Mesendoderm (in vitro differentiated cells): ENCODE measurements around the gene KLHL29.

Source experiments
- DNase-seq: peaks from one replicate; pipeline ENCODE4 v3.0.0; 2013
- H2AK5ac ChIP-seq: 2 replicates; pipeline ENCODE4 v1.6.1; 2013; ENCODE audit warnings: low read length, inconsistent platforms
- H2BK120ac ChIP-seq: 2 replicates; pipeline ENCODE4 v1.6.1; 2013; ENCODE audit warnings: low read depth, mild to moderate bottlenecking, low read length, moderate library complexity, mixed read lengths
- H2BK15ac ChIP-seq: replicated peaks from 2 replicates; pipeline ENCODE4 v1.6.1; 2013; ENCODE audit warnings: low read depth, mild to moderate bottlenecking, moderate library complexity
- H2BK5ac ChIP-seq: 2 replicates; pipeline ENCODE4 v1.6.1; 2013; ENCODE audit warnings: low read length, inconsistent platforms
- H3K18ac ChIP-seq: 2 replicates; pipeline ENCODE4 v1.6.1; 2013; ENCODE audit warnings: mild to moderate bottlenecking, low read length, mixed read lengths
- H3K23ac ChIP-seq: one replicate; pipeline ENCODE4 v1.6.1; 2013; ENCODE audit warnings: low read length
- H3K27ac ChIP-seq: 2 replicates; pipeline ENCODE4 v1.5.1; 2013; ENCODE audit warnings: low read depth, mild to moderate bottlenecking, inconsistent platforms, low read length, moderate library complexity
- H3K27me3 ChIP-seq: 2 replicates; pipeline ENCODE4 v1.6.1; 2013; ENCODE audit warnings: low read length, control low read depth, mild to moderate bottlenecking, inconsistent platforms; ENCODE audit not compliant: insufficient read depth, poor library complexity
- H3K36me3 ChIP-seq: 2 replicates; pipeline ENCODE4 v1.6.1; 2013; ENCODE audit warnings: low read length, inconsistent platforms; ENCODE audit not compliant: control insufficient read depth, insufficient read depth
- H3K4ac ChIP-seq: one replicate; pipeline ENCODE4 v1.6.1; 2013; ENCODE audit warnings: low read depth, mild to moderate bottlenecking, low read length, moderate library complexity
- H3K4me1 ChIP-seq: 2 replicates; pipeline ENCODE4 v1.6.1; 2013; ENCODE audit warnings: low read depth, low read length, inconsistent platforms; ENCODE audit not compliant: control insufficient read depth
- H3K4me2 ChIP-seq: 2 replicates; pipeline ENCODE4 v1.6.1; 2013; ENCODE audit warnings: low read length
- H3K4me3 ChIP-seq: 2 replicates; pipeline ENCODE4 v1.5.1; 2013; ENCODE audit warnings: mild to moderate bottlenecking, low read length
- H3K56ac ChIP-seq: one replicate; pipeline ENCODE4 v1.6.1; 2013; ENCODE audit warnings: low read length
- H3K79me1 ChIP-seq: 2 replicates; pipeline ENCODE4 v1.6.1; 2013; ENCODE audit warnings: low read length, inconsistent platforms
- H3K79me2 ChIP-seq: 2 replicates; pipeline ENCODE4 v1.6.1; 2013; ENCODE audit warnings: mild to moderate bottlenecking, low read length; ENCODE audit not compliant: control insufficient read depth, insufficient read depth
- H3K9ac ChIP-seq: 2 replicates; pipeline ENCODE4 v1.6.1; 2013; ENCODE audit warnings: low read length, inconsistent platforms
- H4K5ac ChIP-seq: one replicate; pipeline ENCODE4 v1.6.1; 2013; ENCODE audit warnings: low read length
- H4K8ac ChIP-seq: one replicate; pipeline ENCODE4 v1.6.1; 2013; ENCODE audit warnings: low read depth, mild to moderate bottlenecking, control low read depth, low read length, moderate library complexity
- WGBS: extraction: QIAGEN DNeasy Blood & Tissue Kit; methylation state at CpG from one replicate; pipeline ENCODE4 v1.1.7; 2013; ENCODE audit warnings: low lambda C conversion rate, missing lambda C conversion rate; ENCODE audit not compliant: insufficient coverage; ENCODE audit errors: extremely low coverage; 5-methylcytosine and 5-hydroxymethylcytosine counted together

KLHL29 gene

DNA sequence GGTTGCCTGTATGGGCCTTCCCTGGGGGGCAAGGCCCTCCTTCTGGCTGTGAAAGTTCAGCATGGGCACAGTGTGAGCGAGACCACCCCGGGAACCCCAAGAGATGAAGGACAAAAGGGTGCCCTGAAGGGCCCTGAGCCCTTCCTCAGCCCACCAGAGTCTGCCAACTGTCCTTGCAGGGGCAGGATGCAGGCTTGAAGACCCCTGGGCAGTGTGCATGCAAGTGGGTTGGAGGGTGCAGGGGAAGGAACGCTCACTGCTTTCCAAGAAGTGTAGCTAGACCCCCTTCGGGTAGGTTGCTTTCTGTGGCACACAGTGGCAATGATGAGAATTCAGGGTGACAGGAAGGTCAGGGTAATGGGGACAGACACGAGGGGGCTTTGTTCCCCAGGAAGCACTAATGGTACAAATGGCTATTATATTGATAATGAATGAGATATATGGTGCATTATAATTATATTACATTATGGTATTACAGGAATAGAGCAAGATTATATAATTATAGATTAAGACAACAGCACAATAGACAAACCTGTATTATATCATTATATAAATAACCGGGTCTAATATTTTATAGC, 313.2 kb downstream of the KLHL29 start:
- no peak overlapping the region for H4K8ac ChIP-seq
- no peak for DNase-seq
- H3K23ac ChIP-seq, result no peak overlapping the region
- H3K4me3 ChIP-seq, result no peak overlapping the region
- H2BK15ac ChIP-seq, result no peak overlapping the region
- H3K9ac ChIP-seq, result no peak overlapping the region
- no peak overlapping the region for H3K56ac ChIP-seq
- H3K27ac ChIP-seq, result no peak overlapping the region
- no peaks in the 10 kb centered on the region for H3K79me2 ChIP-seq
- H3K4me2 ChIP-seq, result no peak overlapping the region
- H2BK5ac ChIP-seq, result no peak overlapping the region
- H3K27me3 ChIP-seq, result no peaks in the 10 kb centered on the region
- no peak overlapping the region for H3K4ac ChIP-seq
- no peak overlapping the region for H2BK120ac ChIP-seq
- no peaks in the 10 kb centered on the region for H3K79me1 ChIP-seq
- H4K5ac ChIP-seq, result no peak overlapping the region
- H3K4me1 ChIP-seq, result no peaks in the 10 kb centered on the region
- WGBS, result no CpG with 5 or more reads among the region's 6 CpGs
- H2AK5ac ChIP-seq, result no peak overlapping the region
- H3K18ac ChIP-seq, result no peak overlapping the region
- H3K36me3 ChIP-seq, result no peaks in the 10 kb centered on the region

DNA sequence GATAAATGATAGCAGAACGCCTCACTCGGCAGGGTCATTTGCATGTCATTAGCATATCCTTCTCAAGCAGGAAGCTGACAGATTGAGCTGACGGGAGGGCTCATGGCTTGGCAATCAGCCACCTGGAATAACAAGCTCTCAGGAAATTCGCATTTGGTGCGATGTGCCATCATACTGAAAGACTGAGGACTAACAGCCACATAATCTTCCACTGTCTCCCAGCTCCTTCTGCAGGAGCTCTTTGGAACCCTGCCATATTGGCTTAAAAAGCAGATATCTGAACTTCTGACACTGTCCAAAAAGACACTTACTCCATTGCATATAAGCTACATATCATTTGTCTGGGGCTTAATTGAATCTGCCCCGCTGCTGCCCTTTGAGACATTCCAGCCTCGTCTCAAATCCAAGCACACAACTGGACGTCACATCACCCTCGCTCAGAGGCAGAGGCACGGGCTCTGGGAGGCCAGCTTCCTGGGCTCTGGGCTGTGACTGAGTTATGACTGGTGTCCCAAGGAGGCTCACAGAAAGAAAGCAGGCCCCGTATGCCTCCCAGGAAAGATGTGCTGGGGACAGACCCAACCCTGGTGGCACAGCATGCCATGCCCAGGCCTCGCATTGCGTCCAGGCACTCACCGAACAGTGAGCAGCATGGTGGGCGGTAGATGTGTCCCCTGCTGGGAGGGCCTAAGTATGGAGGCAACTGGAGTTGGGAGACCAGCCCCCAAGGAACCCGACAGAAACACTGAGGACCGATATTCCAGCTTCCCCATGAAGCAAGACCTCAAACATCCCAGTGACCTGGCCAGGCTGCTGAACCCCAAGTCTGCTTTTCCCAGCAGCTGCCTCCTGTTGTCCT, 314.0 kb downstream of the KLHL29 start:
- no CpG with 5 or more reads among the region's 17 CpGs for WGBS
- Histone ChIP-seq H2BK5ac (no peak overlapping the region), H4K5ac (no peak overlapping the region), H3K9ac (no peak overlapping the region), H3K18ac (no peak overlapping the region), H2BK120ac (no peak overlapping the region), H3K56ac (no peak overlapping the region), H3K4ac (no peak overlapping the region), H4K8ac (no peak overlapping the region), H3K27ac (no peak overlapping the region), H3K36me3 (no peaks in the 10 kb centered on the region), H3K79me1 (no peaks in the 10 kb centered on the region), H3K23ac (no peak overlapping the region), H3K27me3 (no peaks in the 10 kb centered on the region), H3K4me3 (no peak overlapping the region), H2AK5ac (no peak overlapping the region), H3K4me2 (no peak overlapping the region), H3K79me2 (no peaks in the 10 kb centered on the region), H2BK15ac (no peak overlapping the region), H3K4me1 (no peaks in the 10 kb centered on the region)
- peak; percentile 29 for DNase-seq

DNA sequence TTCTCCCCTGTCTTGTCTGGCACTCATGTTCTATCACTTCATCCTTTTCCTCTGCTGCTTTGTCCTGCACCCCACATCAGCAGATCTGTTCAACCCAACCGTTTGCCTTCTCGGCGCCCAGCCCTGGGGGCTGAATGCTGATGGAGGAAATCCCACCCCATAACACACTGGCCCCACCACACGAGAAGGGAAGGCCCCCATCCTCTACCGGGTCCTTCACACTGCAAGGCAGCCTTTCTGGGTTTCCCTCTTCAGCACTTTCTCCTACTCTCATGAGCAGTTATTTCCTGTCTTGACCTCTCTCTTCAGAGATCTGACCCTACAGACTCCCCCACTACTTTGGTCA, 314.6 kb downstream of the KLHL29 start:
- no peak overlapping the region for H3K23ac ChIP-seq
- no peak overlapping the region for H3K4me3 ChIP-seq
- WGBS, result no CpG with 5 or more reads among the region's 5 CpGs

DNA sequence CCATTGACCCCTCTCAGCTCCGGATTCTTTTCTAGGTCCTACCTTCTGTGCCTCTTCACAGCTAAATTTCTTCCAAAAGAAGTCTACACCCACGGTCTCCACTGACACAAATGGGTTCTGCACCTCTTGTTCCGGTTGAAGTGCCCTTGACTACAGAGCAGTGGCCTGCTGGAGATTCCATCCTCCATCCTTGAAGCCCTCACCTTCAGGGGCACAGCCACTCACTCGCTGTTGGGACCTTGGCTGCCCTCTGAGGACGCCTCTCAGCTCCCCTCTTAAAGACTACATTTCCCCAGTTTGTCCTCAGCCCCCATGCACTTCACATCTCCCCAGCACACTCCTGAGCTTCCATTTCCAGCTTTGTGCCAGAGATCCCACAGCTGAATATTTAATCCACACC, 315.6 kb downstream of the KLHL29 start:
- no peak overlapping the region for H2BK15ac ChIP-seq
- no peak overlapping the region for H3K27ac ChIP-seq
- H3K56ac ChIP-seq, result no peak overlapping the region
- H3K36me3 ChIP-seq, result no peaks in the 10 kb centered on the region
- no peak overlapping the region for H3K9ac ChIP-seq
- no peaks in the 10 kb centered on the region for H3K27me3 ChIP-seq
- no peak overlapping the region for H2BK5ac ChIP-seq
- H4K5ac ChIP-seq, result no peak overlapping the region
- H3K18ac ChIP-seq, result no peak overlapping the region
- no CpG with 5 or more reads among the region's 5 CpGs for WGBS
- no peak overlapping the region for H3K23ac ChIP-seq
- H3K79me1 ChIP-seq, result no peaks in the 10 kb centered on the region
- no peaks in the 10 kb centered on the region for H3K4me1 ChIP-seq
- no peak for DNase-seq
- H2AK5ac ChIP-seq, result no peak overlapping the region
- H3K4me3 ChIP-seq, result no peak overlapping the region
- H3K4me2 ChIP-seq, result no peak overlapping the region
- H3K4ac ChIP-seq, result no peak overlapping the region
- H3K79me2 ChIP-seq, result no peaks in the 10 kb centered on the region
- no peak overlapping the region for H4K8ac ChIP-seq
- H2BK120ac ChIP-seq, result no peak overlapping the region

More for the DNA sequence above, 314.6 kb downstream of the KLHL29 start:
- Histone ChIP-seq H3K4me2 (no peak overlapping the region), H2BK5ac (no peak overlapping the region), H3K27me3 (no peaks in the 10 kb centered on the region), H3K9ac (no peak overlapping the region), H3K56ac (no peak overlapping the region), H3K36me3 (no peaks in the 10 kb centered on the region), H2AK5ac (no peak overlapping the region), H4K8ac (no peak overlapping the region), H3K4me1 (no peaks in the 10 kb centered on the region), H3K18ac (no peak overlapping the region), H3K4ac (no peak overlapping the region), H2BK120ac (no peak overlapping the region), H2BK15ac (no peak overlapping the region), H3K27ac (no peak overlapping the region), H4K5ac (no peak overlapping the region), H3K79me1 (no peaks in the 10 kb centered on the region), H3K79me2 (no peaks in the 10 kb centered on the region)
- no peak for DNase-seq

DNA sequence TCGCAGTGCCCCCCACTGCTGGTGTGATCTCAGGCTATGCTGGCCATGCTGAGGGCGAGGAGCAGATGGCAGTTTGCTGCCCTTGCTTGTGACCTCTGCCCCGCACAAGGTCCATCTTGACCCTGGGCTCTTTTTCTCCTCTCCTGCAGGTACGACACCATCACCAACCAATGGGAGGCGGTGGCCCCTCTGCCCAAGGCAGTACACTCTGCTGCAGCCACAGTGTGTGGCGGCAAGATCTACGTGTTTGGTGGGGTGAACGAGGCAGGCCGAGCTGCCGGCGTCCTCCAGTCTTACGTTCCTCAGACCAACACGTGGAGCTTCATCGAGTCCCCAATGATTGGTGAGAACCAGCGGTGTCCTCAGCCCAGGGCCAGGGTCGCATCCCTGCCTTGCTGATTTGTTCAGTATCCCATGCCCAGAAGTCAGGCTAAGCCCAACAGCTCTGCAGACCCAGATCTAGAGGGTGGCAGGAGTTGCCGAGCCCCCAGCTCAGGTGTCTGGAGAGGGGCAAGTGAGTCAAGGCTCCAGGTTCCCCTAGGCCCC, 318.1 kb downstream of the KLHL29 start:
- Histone ChIP-seq H2AK5ac (no peak overlapping the region), H3K9ac (no peak overlapping the region), H3K23ac (no peak overlapping the region), H3K18ac (no peak overlapping the region), H2BK15ac (no peak overlapping the region), H4K8ac (no peak overlapping the region), H3K4me2 (no peak overlapping the region), H3K27ac (no peak overlapping the region), H3K4me1 (no peaks in the 10 kb centered on the region), H3K79me2 (no peaks in the 10 kb centered on the region), H3K79me1 (no peaks in the 10 kb centered on the region), H3K36me3 (no peaks in the 10 kb centered on the region), H3K27me3 (no peaks in the 10 kb centered on the region), H2BK120ac (no peak overlapping the region), H2BK5ac (no peak overlapping the region), H3K56ac (no peak overlapping the region), H3K4me3 (no peak overlapping the region), H4K5ac (no peak overlapping the region), H3K4ac (no peak overlapping the region)
- DNase-seq, result no peak
- no CpG with 5 or more reads among the region's 17 CpGs for WGBS
